Measurements from ENCODE around the gene CHD9.
A peak's percentile ranks its signal among the peaks of the same experiment; 100 is the strongest.
"Not testable (repeated sequence)": the region's sequence is repeated elsewhere in the genome, so short reads cannot be mapped to it uniquely, and the experiment has no call there.

Gene CHD9, protein sequence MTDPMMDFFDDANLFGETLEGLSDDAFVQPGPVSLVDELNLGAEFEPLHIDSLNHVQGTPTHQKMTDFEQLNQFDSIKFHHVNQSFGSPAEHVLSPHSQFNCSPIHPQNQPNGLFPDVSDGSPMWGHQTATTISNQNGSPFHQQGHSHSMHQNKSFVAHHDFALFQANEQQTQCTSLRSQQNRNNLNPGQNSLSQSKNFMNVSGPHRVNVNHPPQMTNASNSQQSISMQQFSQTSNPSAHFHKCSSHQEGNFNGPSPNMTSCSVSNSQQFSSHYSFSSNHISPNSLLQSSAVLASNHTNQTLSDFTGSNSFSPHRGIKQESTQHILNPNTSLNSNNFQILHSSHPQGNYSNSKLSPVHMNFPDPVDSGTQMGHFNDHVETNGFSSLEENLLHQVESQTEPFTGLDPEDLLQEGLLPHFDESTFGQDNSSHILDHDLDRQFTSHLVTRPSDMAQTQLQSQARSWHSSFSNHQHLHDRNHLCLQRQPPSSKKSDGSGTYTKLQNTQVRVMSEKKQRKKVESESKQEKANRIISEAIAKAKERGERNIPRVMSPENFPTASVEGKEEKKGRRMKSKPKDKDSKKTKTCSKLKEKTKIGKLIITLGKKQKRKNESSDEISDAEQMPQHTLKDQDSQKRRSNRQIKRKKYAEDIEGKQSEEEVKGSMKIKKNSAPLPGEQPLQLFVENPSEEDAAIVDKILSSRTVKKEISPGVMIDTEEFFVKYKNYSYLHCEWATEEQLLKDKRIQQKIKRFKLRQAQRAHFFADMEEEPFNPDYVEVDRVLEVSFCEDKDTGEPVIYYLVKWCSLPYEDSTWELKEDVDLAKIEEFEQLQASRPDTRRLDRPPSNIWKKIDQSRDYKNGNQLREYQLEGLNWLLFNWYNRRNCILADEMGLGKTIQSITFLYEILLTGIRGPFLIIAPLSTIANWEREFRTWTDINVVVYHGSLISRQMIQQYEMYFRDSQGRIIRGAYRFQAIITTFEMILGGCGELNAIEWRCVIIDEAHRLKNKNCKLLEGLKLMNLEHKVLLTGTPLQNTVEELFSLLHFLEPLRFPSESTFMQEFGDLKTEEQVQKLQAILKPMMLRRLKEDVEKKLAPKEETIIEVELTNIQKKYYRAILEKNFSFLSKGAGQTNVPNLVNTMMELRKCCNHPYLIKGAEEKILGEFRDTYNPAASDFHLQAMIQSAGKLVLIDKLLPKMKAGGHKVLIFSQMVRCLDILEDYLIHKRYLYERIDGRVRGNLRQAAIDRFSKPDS (N-terminal part only)

DNA sequence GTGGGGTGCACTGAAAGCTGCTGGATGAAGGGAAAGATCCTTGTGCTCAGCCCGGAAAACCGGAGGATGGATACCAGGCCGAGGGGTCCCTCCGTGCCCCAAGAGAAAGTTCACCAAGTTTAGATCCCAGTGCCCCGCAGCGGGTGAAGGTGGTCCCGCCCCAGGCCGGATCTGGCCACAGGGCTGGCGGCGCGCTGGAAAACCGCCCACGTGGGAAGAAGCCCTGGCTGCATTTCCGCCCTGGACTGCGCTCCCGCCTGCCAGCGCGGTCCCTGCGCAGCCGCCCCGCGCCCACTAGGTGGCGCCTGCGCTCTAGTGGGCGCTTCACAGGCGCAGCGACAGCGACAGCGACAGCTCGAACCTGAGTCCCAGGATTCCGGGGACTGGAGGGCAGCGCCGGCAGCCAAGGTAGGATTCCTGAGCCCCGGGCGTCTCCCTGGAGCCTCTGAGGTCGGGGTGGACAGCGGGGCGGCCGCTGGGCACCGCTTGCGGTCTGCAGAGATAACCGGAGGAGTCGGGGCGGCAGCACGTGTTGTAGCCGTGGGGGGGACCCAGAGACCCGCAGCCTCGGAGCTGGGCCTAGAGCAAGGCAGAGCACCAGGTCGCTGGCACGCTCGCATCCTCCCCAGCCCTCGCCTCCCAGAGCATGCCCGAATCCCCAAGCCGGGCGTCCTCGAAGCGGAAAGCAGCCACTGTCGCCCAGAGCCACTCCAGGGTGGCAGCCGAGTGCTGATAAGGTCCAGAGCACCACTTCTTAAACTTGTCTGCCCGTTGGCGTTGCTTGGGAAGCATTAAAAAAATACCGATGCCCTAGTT, at the start of gene CHD9:
CHD9 (plus strand) TSS at position 322 of the 816 bp plus-strand sequence. CDS start 101,099 bp downstream, outside the sequence.
- peak; percentile 63 for DNase-seq (ENCODE audit: low read depth, low spot score)

DNA sequence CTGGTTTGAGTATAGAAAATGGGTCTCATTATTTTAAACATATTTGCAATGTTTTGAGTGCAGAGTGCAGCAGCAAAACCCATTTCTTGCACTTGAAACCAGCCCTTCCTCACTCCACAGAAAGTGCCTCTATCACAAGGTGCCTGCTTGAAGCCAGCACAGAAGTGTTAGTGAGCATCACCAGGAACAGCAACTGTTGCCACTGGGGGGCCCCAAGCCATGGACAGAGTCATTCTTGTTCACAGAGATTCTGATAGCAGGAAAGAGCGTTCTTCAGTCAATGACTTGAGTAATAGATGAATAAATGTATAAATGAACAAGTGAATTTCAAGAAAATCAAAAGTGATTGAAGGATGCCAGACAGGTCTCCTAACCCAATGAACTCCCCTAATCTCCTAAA, 47.7 kb upstream of the CHD9 start:
- no peak for DNase-seq (ENCODE audit: low read depth, low spot score)

DNA sequence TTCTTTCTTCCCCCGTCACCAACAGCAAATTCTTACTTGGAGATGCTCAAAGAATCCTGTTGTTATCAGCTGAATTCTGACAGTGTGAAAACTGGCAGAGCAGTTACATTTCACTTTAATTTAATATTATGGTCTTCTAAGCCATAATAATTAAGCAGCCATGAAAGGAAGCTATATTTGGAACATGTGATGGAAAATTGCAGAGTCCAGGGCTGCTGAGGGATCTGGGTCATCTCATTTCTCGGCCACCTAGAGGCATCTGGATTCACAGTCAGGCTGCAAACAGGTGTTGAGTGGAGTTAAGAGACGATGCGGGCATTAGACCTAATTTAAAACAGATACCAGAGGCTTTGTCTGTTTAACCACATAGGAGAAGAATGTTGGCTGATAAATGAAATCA, 40.5 kb upstream of the CHD9 start:
- DNase-seq (ENCODE audit: low read depth, low spot score): no peak

DNA sequence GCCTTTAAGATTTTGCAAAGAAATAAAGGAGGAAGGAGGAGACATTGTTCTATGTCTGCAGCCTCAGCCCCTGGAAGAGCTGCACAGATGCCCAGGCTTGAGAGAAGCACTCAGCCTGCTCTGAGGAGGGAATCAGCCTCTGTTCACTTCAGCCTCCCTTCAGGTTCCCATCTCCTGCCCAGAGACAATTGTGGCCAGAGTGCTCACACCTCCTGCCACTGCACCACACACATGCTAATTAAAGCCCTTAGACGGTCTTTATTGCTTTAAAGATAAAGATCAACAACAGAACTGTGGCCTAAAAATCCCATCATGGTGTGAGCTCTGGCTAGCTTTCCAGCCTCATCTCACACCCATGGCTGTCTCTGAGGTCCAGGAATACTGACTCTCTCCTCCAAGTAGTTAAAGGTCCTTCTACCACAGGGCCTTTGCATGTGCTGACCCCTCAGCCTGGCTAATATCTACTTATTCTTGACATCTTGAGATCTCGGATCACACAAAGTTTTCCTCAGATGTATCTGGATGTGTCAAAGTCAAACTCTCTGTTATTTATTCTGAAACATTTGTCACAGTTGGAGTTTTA, 35.9 kb upstream of the CHD9 start:
- DNase-seq (ENCODE audit: low read depth, low spot score): no peak

DNA sequence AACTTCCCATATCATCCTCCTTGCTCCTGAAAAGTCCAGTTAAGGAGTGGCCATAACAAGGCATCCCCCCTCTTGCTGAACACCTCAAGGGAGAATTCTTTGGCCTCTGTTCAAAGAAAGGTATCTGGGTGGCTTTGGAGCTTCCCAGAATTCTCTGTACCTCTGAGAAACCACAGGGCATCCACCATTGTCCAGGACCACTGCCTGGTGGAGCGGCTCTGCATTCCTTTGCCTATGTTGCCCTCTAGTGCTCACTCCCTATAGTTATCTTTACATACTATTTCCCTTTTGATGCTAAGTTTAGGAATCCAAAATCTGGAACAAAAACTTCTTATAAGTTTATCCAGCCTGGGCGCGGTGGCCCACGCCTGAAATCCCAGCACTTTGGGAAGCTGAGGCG, 32.4 kb upstream of the CHD9 start:
- peak; percentile 45 for DNase-seq (ENCODE audit: low read depth, low spot score)

DNA sequence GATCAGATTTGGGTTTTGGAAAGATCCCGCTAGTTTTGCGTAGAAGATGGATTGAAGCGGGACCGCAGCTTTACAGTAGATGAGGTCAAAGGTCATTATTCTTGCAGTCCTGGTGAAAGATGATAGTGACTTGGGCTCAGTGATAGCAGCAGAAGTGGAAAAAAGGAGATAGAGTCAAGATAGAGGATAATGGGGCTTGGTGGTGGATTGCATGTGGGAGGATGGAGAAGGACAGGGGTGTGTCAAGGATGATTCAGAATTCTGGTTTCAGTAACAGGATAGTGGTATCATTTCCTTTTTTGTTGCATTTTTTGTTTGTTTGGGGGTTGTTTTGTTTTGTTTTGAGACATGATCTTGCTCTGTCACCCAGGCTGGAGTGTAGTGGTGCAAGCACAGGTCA, 30.7 kb upstream of the CHD9 start:
- DNase-seq (ENCODE audit: low read depth, low spot score): no peak

DNA sequence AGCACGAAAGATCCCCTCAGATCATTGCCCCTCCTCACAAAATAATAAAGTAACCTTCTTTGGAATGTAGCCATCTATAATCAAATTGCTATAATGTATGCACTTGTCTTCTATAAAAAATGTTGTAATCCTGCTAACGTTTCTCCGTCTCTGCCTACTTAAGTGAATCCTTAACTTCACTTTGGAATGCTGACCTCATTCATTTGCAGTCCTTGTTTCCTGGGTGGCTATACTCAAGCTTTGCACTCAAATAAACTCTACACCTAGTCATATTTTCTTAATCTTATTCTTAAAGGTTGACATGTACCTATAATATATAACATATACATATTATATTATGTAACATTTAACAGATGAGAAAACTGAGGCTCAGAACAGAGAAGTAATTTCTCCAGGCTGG, 24.8 kb upstream of the CHD9 start:
- DNase-seq (ENCODE audit: low read depth, low spot score): no peak

DNA sequence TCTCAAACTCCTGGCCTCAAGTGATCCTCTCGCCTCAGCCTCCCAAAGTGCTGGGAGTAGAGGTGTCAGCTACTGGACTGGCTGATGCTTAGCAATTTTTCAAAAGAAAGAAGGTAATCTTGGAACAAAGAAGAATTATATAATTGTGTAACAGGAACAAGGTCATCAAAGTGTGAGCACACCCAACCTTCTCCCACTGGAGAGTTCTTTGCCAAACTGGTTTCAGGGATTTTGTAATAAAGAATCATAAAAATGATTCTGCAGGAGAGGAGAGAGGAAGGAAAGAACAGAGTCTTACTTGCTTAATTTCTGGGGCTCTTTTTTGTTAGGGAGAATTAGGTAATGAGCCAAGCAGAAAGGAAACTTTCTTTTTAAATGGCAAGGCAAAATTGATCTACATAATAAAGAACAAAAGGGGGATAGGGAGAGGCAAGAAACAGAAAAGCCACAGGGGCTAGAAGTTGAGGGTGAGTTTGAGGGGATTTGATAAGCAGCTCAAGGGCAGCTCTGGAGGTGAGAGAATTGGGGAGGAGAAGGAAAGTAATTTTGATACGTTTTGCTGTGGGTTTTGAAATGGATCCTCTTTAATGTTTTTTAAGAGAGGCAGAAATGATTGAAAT, 23.4 kb upstream of the CHD9 start:
- peak; percentile 68 for DNase-seq (ENCODE audit: low read depth, low spot score)

DNA sequence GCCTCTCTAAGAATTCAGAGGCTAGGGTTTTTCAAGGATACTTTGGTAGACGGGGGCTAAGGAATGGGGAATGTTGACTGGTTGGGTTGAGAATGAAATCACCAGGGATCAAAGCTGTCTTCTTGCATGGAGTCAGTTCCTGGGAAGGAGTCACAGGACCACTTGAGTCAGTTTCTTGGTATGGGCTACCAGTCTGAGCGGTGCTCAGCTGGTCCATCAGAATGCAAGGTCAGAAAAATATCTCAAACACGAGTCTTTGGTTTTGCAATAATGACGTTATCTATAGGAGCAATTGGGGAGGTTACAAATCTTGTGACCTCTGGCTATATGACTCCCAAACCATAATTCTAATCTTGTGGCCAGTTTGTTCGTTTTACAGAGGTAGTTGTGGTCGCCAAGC, 20.5 kb upstream of the CHD9 start:
- no peak for DNase-seq (ENCODE audit: low read depth, low spot score)

DNA sequence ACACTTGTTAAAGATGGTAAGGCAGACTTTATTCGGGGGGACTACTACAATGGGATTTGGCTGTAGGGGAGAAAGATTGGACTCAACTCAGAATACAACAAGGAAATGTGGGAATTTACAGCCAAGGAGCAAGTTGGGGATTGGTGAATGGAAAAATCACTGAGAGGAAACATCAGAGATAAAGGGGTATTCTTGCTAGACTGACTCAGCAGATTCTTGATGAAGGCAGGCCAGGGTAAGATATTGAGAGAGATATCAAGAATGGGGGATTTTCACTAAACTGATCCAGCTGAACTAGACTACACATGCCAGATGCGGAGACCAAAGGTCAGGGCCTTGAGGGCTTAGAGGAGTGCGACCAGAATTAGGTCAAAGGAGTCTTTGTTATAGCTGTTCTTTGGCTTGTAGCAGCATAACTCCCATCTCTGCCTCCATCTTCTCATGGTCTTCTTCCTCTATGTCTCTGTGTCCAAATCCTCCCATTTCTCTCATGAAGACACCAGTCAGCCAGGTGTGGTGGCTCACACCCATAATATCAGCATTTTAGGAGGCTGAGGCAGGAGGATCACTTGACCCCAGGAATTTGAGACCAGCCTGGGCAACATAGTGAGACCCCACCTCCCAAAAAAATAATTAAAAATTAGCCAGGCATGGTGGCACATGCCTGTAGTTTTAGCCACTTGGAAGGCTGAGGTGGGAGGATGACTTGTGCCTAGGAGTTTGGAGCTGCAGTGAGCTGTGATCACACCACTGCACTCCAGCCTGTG, 19.4 kb upstream of the CHD9 start:
- DNase-seq (ENCODE audit: low read depth, low spot score): no peak

DNA sequence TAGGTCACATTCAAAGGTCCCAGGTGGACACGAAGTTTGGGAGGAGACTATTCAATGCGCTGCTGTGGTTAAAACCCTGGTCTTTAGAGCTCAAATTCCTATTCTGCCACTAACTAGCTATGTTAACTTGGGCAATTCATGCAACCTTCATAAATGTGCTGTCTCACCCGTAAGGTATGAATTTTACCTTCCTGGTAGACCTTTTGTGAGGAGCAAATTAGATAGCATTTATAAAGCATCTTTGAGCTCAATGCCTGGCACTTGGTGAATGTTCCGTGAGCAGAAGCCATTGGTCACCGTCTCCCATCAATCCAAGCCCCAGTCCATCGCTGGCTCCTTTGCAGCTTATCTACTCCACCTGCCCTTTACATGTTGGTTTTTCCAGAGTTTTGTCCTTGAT, 18.7 kb upstream of the CHD9 start:
- DNase-seq (ENCODE audit: low read depth, low spot score): no peak

DNA sequence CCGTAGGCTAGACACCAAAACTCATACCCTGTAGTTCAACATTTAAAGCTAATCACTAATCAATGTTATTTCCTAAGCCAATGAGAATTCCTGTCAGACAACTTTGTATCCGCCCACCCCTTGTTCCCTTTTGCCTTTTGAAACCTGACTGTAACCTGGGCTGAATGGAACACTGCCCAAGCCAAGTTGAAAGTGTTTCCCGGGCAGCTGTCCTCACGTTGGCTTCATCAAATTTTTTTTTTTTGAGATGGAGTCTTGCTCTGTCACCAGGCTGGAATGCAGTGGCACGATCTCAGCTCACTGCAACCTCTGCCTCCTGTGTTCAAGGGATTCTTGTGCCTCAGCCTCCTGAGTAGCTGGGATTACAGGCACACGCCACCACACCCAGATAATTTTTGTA, 18.1 kb upstream of the CHD9 start:
- not testable (repeated sequence) for DNase-seq (ENCODE audit: low read depth, low spot score)

DNA sequence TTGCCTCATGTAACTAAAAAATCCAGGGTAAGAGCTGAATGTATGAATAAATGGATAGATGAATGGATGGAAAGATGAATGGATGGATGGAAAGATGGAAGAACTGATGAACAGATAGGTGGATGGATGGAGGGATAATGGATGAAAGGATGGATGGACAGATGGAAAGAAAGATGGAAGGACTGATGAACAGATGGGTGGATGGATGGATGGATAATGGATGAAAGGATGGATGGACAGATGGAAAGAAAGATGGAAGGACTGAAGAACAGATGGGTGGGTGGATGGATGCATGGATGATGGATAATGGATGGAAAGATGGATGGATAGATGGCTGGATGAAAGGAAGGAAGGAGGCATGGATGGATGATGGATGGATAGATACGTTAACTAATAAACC, 14.0 kb upstream of the CHD9 start:
- DNase-seq (ENCODE audit: low read depth, low spot score): no peak

DNA sequence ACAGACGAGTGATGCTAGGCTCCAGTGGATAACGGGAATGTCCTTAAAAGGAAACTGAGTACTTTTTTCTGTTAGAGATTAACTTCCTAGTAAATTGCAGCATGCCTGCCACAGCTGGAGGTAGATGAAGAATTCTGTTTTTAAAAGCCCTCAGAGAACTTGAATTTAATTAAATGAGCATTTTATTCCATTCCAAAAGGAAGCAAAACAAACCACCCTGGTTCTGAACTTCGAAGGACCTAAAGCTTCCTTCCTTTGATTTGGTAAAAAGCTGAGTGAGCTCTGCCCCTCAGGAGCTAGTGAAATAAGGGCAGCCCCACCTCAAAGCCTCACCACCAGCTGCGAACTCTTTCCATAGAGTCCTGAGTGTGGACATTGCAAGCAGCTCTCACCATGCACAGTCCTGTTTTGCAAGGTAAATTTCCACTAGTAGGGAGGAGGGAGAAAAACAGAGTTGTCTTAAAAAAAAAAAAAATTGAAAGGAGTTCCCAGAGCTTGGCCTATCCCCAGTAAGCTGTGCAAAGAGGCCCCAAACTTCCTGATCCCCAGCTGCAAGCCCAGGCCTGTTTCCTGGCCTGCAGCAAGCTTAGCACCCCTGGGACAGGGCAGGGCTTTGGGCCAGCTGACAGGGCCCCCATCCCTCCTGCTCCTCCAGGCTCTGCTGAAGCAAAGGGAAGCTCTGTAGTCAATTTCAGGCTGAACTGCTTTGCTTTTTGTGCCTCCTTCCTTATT, 13.3 kb upstream of the CHD9 start:
- peak; percentile 61 for DNase-seq (ENCODE audit: low read depth, low spot score)

DNA sequence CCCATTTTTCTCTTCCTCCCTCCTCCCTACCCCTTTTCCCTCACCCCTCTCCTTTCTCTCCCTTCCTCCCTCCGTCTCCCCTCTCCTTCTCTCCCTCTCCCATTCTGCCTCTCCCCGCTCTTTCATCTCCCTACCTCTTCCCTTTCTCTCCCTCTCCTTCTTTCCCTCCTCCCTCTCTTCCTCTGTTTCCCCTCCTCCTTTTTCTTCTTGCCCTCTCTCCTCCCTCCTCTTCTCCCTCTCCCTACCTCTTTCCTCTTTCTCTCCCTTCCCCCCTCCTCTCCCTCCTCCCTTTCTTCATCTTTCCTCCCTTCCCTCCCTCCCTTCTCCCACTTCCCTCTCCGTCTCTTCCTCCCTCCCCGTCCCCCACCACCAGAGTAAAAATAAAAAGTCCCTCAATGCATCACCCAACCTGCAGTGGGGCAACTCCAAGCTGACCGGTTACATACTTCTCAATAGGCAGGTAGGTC, 12.5 kb upstream of the CHD9 start:
- no peak for DNase-seq (ENCODE audit: low read depth, low spot score)

DNA sequence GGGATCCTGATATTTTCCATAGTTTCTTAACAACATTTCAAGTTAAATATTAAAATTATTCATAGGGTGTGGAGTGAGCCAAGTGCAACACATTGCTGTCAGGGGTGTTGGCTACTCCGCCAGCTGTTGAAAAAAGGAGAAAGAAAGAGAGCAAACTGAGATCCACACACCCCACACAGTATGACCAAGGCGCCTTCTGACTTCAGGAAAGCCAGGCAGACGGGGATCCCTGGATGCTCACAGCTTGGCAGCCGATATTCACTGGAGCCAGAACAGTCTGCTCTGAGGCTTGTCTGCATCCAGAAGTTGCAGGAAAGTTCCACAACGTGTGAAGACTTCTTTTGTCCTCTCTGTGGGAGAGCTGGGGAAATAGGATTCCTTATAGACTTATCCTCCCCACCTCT, 11.4 kb upstream of the CHD9 start:
- no peak for DNase-seq (ENCODE audit: low read depth, low spot score)

DNA sequence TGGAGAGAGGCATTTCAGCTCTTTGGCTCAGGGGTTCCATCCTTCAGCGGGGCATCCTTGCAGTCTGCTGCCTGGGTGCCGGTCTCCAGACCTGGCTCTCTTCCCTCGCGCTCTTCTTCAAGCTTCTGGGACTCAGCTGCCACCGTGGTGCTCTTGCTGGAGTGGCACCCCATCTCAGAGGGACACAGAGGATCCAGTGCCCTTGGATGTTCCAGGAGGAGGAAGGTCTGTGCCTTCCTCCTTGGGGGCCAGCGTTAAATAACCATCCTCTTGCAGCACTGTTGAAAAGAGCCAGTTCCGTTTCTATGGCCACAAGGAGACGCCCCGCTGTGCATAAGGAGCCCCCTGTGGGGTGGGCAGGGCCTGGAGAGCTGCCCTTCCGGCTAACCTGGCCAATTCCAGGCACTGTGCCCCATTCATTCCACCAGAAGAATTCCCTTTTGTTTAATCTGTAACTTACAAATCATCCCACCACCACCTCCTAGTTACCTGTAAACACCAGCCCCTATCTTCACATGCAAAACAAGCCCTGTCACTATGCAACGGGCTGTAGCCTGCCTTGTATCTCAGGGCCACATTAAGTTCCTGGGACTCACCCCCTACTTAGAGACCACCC, 10.7 kb upstream of the CHD9 start:
- DNase-seq (ENCODE audit: low read depth, low spot score): peak; percentile 89
